HepG2 (cell line): Measurements from ENCODE around the gene UBR4.

ENCODE experiments used
- CTCF ChIP-seq: sonication (generic); formaldehyde crosslinking; IDR thresholded peaks from 2 replicates; pipeline ENCODE4 v1.5.0; 2020; ENCODE audit warnings: mild to moderate bottlenecking, missing genetic modification reagents, moderate library complexity
- EP300 ChIP-seq, 3 experiments: sonication (generic) in 1 of 3; formaldehyde crosslinking in 1 of 3; IDR thresholded peaks; 2 replicates each; pipeline versions ENCODE4 v1.5.1 to v1.6.1; 2011 to 2020; ENCODE audit warnings: low read depth in 2 of 3, low read length in 2 of 3, borderline replicate concordance in 1 of 3, improper control_type of control experiment in 1 of 3, mild to moderate bottlenecking in 1 of 3, missing genetic modification reagents in 1 of 3, moderate library complexity in 1 of 3
- ETV6 ChIP-seq: sonication (generic); formaldehyde crosslinking; conservative IDR thresholded peaks from 2 replicates; pipeline ENCODE4 v1.4.0; 2020; ENCODE audit warnings: missing genetic modification reagents
- EZH2 ChIP-seq: conservative IDR thresholded peaks from 2 replicates; pipeline ENCODE4 v1.6.1; 2012; ENCODE audit warnings: mild to moderate bottlenecking, low read depth, low read length, moderate library complexity
- FOXJ3 ChIP-seq: sonication (generic); formaldehyde crosslinking; IDR thresholded peaks from 2 replicates; pipeline ENCODE4 v1.4.0; 2020; ENCODE audit warnings: missing genetic modification reagents, mild to moderate bottlenecking, borderline replicate concordance
- SP2 ChIP-seq: sonication (generic); formaldehyde crosslinking; IDR thresholded peaks from 2 replicates; pipeline ENCODE4 v1.5.1; 2020; ENCODE audit warnings: mild to moderate bottlenecking, missing genetic modification reagents
- ZNF24 ChIP-seq: fragments of 450-650 bp; IDR thresholded peaks from 2 replicates; pipeline ENCODE4 v1.6.1; 2017; ENCODE audit warnings: antibody characterized with exemption, mild to moderate bottlenecking
- ZNF547 ChIP-seq: sonication (generic); formaldehyde crosslinking; IDR thresholded peaks from 2 replicates; pipeline ENCODE4 v1.5.1; 2020; ENCODE audit warnings: mild to moderate bottlenecking, missing genetic modification reagents
- ZSCAN12 ChIP-seq: sonication (generic); formaldehyde crosslinking; IDR thresholded peaks from 2 replicates; pipeline ENCODE4 v1.9.0; 2021; ENCODE audit warnings: mild to moderate bottlenecking, missing genetic modification reagents
- TF ChIP-seq, protein P1 (sequence below): sonication (generic); formaldehyde crosslinking; IDR thresholded peaks from 2 replicates; pipeline ENCODE4 v1.5.1; 2020; ENCODE audit warnings: mild to moderate bottlenecking, missing genetic modification reagents, moderate library complexity
- TF ChIP-seq, protein P2 (sequence below): sonication (generic); formaldehyde crosslinking; IDR thresholded peaks from 2 replicates; pipeline ENCODE4 v1.4.0; 2020; ENCODE audit warnings: missing genetic modification reagents, borderline replicate concordance
- TF ChIP-seq, protein P3 (sequence below): sonication (generic); formaldehyde crosslinking; IDR thresholded peaks from 2 replicates; pipeline ENCODE4 v1.9.0; 2022; ENCODE audit warnings: missing genetic modification reagents, mild to moderate bottlenecking, borderline replicate concordance

DNA sequence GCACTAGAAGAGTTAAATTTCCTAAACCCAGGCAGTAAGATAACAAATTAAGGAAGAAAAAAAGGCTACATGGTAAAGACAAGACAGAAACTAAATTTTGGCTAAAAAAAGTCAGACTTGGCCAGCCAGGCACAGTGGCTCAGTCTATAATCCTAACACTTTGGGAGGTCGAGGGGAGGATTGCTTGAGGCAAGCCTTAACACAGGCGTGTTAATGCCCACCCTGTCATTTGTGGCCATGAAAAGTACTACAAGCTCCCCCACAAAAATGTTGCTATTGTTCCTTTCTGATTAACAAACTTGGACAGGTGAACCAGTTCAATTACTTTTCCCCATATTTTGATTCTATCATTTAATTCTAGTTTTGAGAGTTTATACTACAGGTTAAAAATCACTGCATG, 32.3 kb downstream of the UBR4 start:
- TF ChIP-seq ETV6 (no peak), EZH2 (no peak), SP2 (CRISPR knock-in tag) (no peak), ZNF24 (no peak), FOXJ3 (CRISPR knock-in tag) (no peak), ZNF547 (no peak), EP300 (IDR thresholded peaks at IDR 0.05; ENCODE audit: low read depth in 2 of 2, low read length in 2 of 2) (no peak), EP300 (CRISPR knock-in tag; IDR thresholded peaks at IDR 0.05; ENCODE audit: borderline replicate concordance) (no peak), CTCF (CRISPR knock-in tag) (no peak), ZSCAN12 (CRISPR knock-in tag) (no peak)
- TF ChIP-seq, protein P1, sequence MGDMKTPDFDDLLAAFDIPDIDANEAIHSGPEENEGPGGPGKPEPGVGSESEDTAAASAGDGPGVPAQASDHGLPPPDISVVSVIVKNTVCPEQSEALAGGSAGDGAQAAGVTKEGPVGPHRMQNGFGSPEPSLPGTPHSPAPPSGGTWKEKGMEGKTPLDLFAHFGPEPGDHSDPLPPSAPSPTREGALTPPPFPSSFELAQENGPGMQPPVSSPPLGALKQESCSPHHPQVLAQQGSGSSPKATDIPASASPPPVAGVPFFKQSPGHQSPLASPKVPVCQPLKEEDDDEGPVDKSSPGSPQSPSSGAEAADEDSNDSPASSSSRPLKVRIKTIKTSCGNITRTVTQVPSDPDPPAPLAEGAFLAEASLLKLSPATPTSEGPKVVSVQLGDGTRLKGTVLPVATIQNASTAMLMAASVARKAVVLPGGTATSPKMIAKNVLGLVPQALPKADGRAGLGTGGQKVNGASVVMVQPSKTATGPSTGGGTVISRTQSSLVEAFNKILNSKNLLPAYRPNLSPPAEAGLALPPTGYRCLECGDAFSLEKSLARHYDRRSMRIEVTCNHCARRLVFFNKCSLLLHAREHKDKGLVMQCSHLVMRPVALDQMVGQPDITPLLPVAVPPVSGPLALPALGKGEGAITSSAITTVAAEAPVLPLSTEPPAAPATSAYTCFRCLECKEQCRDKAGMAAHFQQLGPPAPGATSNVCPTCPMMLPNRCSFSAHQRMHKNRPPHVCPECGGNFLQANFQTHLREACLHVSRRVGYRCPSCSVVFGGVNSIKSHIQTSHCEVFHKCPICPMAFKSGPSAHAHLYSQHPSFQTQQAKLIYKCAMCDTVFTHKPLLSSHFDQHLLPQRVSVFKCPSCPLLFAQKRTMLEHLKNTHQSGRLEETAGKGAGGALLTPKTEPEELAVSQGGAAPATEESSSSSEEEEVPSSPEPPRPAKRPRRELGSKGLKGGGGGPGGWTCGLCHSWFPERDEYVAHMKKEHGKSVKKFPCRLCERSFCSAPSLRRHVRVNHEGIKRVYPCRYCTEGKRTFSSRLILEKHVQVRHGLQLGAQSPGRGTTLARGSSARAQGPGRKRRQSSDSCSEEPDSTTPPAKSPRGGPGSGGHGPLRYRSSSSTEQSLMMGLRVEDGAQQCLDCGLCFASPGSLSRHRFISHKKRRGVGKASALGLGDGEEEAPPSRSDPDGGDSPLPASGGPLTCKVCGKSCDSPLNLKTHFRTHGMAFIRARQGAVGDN (CRISPR knock-in tag) = no peak
- TF ChIP-seq, protein P2, sequence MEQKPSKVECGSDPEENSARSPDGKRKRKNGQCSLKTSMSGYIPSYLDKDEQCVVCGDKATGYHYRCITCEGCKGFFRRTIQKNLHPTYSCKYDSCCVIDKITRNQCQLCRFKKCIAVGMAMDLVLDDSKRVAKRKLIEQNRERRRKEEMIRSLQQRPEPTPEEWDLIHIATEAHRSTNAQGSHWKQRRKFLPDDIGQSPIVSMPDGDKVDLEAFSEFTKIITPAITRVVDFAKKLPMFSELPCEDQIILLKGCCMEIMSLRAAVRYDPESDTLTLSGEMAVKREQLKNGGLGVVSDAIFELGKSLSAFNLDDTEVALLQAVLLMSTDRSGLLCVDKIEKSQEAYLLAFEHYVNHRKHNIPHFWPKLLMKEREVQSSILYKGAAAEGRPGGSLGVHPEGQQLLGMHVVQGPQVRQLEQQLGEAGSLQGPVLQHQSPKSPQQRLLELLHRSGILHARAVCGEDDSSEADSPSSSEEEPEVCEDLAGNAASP = no peak
- TF ChIP-seq, protein P3, sequence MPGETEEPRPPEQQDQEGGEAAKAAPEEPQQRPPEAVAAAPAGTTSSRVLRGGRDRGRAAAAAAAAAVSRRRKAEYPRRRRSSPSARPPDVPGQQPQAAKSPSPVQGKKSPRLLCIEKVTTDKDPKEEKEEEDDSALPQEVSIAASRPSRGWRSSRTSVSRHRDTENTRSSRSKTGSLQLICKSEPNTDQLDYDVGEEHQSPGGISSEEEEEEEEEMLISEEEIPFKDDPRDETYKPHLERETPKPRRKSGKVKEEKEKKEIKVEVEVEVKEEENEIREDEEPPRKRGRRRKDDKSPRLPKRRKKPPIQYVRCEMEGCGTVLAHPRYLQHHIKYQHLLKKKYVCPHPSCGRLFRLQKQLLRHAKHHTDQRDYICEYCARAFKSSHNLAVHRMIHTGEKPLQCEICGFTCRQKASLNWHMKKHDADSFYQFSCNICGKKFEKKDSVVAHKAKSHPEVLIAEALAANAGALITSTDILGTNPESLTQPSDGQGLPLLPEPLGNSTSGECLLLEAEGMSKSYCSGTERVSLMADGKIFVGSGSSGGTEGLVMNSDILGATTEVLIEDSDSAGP (CRISPR knock-in tag) = no peak
